CD1c-positive myeloid dendritic cell (primary cell): ENCODE data around the gene DPP7.
"Not testable (repeated sequence)": the region's sequence is repeated elsewhere in the genome, so short reads cannot be mapped to it uniquely, and the experiment has no call there.

Experiments
- DNase-seq: peaks from one replicate; pipeline ENCODE4 v3.0.0-alpha.2; 2016; ENCODE audit errors: extremely low spot score

Gene DPP7

DNA sequence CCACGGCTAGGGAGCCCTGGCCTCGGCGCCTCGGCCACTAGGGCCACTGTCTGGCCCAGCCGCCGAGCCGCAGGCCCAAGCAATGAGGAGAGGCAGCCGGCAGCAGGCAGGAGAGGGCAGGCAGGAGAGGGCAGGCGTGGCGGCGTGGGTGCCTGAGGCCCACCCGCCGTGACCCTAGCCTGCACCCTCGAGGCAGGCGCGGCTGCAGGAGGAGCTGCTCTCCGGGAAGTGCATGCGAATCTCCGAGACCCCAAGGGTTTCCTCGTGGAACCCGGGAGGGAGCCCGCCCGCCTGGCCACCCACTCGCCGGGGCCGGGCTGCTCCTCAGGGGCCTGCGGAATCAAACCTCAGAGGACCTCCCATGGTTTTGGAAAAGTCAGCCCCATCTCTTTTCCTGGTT is 33.7 kb upstream of the DPP7 start:
- no peak for DNase-seq

DNA sequence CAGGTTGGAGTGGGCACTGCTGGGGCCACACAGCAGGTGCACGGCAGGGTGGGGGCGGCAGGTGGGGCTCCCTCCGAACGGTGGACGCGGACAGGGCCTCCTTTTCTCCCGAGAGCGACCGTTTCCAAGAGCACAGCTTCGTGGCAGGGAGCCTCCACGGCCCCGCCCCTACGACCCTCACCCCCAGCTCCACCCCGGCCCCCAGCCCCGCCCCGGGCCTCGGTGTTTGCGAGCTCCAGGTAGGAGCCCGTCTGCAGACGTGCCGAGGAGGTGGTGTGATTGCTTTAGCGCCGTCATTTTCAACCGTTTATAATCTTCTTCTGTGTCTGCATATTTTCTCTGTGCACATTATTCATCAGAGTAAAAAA is 33.2 kb upstream of the DPP7 start:
- no peak for DNase-seq

DNA sequence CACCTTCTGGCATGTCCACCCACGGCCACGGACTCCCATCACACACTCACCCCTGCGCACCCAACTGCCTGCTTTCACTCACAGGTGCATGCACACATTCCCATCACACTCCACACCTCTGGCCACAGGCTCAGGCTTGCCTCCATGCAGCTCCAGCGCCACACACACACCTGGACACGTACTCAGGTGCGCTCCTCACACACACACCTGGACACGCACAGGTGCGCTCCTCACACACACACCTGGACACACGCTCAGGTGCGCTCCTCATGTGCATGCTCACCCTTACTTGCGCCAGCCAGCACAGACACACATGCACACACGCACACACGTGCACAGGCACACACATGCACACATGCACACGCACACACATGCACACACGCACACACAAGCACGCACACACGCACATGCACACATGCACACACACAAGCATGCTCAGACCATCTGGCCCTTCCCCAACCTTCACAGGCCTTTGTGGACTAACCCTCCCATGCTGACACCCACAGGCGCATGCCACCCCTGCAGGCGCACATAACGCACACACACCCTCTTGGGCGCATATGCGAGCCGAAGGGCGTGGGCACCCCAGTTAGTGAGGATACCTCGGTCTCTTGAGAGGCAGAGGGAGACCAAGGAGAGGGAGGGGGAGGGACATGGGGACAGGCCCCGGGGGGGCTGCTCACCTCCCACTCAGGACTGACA is 32.7 kb upstream of the DPP7 start:
- DNase-seq, result no peak

DNA sequence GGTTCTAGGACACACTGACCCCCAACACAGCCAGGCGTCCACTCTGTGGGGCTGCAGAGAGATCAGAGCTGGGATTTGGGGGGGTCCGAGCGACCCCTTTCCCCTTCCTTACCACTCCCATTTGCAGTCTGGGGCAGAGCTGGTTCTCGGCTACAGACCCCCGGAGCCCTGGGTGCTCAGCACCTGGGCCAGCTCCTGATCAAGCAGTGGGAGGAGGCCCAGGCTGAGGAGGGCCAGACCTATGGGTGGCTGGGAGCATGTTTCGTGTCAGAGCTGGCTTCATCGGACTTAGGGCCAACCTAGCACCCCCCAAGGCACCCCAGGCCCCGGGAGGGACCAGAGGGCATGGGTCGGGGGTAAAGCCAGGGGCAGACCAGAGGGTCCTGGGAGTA is 32.0 kb upstream of the DPP7 start:
- no peak for DNase-seq

DNA sequence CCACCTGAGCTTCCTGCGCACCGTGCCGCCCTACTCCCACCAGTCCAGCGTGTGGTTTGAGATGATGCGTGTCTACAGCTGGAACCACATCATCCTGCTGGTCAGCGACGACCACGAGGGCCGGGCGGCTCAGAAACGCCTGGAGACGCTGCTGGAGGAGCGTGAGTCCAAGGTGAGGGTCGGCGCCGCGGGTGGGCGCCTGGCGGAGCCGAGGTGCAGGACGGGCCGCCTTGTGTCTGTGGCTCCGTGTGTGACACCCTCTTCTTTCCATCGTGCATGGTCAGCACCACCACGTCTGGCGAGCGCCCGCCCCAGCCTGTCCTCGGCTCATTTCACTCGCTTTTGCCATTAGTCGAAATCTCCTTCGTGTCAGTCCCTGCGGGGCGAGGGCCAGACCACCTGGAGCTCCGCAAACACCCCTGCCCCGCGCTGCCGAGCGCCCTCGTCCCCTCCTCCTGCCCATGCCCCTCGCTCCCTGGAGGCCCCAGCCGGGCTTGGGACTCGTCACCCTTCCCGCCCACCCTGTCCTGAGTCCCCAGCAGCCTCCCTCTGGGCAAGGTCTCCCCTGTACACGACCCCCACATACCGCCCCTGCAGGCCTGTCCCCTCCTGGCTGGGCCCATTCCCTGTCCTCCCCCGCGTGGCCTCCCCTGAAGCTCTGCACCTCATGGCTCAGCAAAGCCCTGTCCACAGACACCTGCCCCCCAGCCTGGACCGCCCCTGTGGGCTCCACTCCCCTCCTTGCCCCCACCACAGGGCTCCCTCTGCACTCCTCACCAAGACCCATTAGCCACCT is 31.4 kb upstream of the DPP7 start:
- no peak for DNase-seq

DNA sequence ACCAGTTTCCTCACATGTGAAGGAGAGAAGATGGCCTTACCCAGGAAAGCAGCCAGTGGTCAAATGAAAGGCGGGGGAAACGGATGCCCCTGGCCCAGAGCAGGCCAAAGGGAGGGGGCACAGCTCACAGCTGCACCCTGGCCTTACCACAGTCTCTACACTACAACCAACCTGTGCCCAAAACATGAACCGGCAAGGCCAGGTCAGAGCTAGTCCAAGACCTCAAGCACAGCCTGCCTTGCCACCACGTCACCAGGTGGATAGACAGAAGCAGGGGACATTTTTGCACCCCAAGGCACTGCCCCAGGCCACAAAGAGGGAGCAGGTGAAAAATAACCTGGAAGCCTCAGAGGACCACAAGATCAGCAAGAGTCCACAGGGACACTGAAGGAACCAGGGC is 28.9 kb upstream of the DPP7 start:
- DNase-seq, result no peak

DNA sequence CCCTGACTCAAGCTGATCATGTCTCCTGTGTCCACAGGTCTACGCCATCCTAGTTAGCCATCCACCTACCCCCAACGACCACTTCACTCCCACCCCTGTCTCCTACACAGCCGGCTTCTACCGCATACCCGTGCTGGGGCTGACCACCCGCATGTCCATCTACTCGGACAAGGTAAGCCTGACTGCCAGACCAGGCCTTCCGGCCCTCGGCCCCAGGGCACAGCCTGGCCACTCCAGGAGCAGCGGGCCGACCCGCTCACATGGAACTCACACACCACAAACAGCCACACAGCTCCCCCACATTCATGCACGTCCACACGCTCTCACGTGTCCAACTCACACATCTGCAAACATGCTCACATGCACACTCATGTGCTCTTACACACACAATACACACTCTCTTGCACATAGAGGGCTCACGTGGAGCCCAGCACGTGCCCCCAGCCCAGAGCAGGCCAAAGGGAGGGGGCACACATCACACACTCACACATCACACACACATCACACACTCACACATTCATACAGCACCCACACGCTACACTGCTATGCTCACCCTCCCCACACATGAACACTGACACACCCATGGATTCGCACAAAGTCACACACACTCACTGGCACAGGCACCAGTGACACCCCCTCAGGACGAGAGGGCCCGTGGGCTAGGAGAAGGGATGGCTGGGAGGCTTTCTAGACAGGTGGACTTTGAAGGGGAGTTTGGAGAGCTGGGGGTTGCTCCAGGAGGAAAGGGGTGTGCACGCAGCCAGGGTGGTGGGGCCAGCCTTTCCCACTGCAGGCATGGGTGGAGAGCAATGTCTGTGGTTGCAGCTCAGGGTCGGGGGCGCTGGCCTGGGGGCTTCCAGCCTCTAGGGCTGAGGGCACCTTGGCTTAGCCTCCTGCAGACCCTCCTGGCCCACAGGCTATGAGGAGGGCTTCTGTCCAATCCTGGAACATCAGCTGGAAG is 27.7 kb upstream of the DPP7 start:
- no peak for DNase-seq

DNA sequence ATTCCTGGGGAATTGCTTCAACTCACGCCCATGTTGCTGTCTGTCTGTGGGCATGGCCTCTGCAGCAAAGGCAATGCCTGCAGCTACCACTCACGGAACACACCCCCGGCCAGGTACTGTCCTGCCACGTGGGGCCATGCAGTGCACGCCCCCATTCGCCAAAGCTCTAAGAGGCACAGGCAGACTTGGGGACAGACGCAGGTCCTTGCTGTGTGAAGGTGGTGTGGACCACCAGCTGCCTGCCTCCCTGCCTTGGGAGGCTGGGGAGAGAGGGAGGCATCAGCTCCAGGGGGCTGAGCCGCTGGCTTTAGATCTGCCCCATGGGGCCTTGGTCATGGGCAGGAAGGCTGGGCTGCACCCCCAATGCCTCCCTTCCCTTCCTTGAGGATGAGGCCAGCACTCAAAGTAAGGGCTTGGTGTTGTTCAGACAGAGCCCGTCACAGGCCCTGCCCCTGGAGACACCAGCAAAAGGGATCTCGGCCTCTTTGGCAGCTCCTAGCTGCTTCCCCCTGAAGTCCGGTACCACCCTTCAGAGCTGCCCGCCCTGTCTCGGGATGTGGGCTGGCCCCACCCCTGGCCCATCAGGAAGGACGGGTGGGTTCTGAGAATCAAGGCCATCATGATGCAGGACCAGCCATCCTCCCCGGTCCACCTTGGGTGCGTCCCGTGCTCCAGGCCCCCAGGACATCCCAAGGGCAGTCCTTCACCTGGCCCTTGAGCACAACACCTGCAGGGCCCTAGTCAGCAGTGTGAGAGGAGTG is 26.7 kb upstream of the DPP7 start:
- no peak for DNase-seq

DNA sequence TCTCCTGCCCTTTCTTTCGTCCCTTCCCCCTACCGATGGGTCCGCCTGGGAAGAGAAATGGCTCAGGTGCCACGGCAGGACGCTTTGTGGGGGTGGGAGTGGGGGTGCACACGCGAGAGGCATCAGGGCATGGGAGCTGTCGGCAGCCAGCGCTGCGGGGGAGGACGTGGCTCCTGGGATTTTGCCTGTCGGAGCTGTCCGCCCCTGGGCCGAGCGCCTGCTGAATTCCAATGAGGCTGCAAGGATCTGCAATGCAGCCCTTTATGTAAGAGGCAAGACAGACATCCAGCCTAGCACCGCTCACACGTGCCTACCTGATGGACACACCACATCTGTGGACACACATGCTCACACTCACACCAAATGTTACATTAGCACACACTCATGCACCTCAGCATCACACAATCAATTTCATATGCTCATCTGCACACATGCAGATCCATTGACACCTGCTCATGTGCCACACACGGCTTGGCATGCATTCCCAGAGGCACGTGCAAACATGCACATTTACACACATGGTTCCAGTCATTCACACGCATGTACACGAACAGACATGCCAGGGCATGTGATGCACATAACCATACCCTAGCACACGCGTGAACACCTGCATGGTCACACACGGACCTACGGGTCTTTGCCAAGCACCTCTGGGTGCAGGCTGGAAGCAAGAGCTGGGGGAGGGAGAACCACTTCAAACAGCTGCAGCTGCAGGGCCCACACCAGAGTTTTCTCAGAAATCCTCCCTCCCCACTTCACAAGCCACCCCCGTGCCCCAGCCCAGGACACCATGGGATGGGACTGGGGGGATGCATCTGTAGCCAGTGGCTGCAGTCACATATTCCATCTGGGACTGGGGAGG is 25.8 kb upstream of the DPP7 start:
- no peak for DNase-seq

DNA sequence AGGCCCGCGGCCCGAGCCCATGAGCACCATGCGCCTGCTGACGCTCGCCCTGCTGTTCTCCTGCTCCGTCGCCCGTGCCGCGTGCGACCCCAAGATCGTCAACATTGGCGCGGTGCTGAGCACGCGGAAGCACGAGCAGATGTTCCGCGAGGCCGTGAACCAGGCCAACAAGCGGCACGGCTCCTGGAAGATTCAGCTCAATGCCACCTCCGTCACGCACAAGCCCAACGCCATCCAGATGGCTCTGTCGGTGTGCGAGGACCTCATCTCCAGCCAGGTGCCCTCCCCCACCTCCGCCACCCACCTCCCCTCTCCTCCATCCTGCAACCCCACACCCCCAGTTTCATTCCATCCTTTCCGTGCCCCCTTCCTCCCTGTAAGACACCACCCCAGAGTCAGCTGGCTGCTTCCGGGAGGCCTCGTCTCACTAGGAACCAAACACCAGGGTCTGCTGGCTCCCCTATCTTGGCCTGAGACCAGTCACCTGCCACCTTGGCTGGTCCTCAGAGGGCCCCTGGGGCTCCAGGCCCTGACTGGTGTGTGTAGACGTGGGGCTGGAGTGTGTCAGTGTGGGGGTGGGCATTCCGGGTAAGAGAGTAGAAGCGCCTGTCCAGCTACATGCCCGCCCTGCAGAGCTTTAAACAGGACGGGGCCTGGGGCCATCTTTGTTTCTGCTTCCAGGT is 25.1 kb upstream of the DPP7 start:
- no peak for DNase-seq

DNA sequence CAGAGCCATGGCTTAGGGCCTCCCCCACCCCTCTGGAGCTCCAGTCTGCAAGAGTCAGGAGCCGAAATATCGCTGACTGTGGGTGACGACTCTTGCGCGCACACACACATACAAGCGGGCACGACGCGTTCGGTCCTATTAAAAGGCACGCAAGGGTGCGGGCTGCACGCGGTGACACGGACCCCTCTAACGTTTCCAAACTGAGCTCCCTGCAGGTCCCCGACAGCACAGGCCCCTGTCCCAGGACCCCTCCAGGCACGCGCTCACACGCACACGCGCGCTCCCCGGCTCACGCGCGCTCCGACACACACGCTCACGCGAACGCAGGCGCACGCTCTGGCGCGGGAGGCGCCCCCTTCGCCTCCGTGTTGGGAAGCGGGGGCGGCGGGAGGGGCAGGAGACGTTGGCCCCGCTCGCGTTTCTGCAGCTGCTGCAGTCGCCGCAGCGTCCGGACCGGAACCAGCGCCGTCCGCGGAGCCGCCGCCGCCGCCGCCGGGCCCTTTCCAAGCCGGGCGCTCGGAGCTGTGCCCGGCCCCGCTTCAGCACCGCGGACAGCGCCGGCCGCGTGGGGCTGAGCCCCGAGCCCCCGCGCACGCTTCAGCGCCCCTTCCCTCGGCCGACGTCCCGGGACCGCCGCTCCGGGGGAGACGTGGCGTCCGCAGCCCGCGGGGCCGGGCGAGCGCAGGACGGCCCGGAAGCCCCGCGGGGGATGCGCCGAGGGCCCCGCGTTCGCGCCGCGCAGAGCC is 24.4 kb upstream of the DPP7 start, which contains the start of gene GRIN1:
GRIN1 (plus strand) TSS at position 433 of the 746 bp plus-strand sequence. CDS start 333 bp downstream, outside the sequence.
- DNase-seq, result peak; percentile 47

DNA sequence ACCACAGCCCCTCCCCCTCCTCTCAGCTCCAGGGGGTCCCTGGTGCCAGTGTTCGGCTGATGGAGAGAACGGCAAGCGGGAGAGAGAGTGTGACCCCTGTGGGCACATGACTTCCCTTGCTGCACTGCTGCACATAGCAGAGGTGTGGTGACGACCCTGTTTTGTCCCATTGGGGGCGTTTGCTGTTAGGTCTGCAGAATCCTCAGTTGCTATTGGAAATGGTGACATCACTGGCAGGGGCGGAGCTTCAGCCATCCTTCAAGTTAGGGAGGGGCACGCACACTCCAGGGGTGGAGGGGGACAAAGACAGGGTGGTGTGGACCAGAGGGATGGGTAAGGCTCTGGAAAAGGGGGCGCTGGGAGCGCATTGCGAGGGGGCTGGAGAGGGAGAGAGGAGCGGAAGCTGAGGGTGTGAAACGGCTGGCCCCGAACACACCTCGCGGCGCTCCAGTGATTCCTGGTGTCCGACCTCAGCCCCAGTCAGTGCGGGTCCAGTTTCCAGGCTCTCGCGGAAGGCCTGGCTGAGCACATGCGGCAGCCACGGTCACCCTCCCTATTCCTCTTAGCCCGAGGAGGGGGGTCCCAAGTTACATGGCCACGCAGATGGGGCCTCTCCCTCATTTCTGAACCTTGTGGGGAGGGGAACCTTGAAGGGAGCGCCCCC is 23.7 kb upstream of the DPP7 start:
- DNase-seq, result no peak

DNA sequence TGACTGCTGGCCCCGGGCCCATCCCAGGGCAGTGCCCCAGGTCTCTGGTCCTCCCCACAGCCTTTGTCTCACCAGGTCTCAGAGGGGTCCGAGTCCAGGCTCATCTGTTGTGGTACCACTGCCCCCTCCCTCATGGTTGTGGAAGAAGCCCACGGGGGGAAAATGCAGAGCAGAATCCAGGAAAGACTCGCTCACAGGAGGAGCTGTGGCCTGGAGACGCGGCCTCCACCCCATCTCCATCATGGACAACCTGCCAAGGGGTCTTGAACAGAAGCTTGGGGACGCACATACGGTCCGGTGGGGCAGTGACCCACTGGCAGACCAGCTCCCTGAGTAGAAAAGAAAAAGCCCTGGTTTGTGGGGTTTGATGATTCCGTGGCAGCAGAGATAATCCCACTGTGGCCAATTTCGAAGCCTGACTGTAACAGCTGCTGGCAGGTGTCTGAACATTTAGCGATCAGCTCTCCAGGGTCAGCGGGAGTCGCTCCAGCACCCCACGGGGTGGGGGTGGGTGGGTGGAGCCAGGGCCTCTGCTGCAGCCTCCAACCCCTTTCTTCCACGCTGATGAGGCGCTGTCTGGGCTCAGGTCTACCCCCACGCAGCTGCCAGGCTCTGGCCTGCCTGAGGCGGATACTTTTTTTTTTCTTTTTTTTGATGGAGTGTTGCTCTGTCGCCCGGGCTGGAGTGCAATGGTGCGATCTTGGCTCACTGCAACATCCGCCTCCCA is 22.5 kb upstream of the DPP7 start:
- no peak for DNase-seq

DNA sequence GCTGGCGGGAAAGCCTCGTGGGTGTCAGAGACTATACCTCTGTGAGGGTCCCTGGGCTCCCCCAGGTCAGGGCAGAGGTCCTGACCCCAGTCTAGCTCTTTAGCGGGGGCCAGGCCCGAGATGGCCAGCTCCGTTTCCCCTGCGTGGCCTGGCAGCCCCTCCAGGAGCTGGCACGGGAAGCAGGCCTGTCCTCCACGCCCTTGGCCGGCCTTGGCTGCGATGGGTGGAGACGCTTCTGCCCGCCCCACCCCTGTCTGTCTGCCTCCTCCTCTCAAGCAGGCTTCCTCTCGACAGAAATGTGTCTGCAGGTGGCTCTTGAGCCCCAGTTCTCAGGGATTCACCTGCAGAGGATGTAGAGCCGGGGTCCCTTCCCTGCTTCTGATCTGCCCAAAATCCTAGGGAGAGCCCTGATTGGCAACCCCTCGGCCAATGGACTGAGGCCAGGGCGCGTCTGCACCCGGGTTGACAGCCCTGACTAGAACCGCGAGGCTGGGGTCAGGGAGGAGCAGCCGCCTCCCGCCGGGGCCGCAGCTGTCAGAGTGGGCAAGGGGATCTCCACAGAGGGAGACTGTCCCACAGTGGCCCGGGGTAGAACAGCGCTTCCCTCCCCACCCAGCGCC is 21.8 kb upstream of the DPP7 start:
- DNase-seq, result no peak

DNA sequence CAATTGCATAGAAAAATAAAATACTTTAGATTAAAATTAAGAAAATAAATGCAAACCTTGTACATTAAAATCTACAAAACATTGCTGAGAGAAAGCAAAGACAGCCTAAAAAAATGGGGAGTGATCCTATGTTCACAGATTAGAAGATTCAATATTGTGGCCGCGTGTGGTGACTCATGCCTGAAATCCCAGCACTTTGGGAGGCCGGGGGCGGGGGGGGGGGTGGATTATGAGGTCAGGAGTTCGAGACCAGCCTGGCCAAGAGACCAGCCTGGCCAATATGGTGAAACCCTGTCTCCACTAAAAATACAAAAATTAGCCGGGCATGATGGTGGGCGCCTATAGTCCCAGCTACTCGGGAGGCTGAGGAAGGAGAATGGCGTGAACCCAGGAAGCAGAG is 20.6 kb upstream of the DPP7 start:
- not testable (repeated sequence) for DNase-seq

DNA sequence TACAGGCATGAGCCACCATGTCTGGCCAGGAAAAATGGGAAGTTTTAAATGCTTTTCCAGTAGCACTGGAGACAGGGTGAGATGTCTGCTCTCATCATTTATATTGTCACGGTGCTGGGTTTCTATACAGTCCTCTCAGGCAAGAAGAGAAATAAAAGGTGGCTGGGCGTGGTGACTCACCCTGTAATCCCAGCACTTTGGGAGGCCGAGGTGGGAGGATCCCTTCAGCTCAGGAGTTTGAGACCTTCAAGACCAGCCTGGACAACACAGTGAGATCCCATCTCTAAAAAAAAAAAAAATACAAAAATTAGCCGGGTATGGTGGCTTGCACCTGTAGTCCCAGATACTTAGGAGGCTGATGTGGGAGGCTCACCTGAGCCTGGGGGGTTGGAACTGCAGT is 19.7 kb upstream of the DPP7 start:
- DNase-seq, result no peak

DNA sequence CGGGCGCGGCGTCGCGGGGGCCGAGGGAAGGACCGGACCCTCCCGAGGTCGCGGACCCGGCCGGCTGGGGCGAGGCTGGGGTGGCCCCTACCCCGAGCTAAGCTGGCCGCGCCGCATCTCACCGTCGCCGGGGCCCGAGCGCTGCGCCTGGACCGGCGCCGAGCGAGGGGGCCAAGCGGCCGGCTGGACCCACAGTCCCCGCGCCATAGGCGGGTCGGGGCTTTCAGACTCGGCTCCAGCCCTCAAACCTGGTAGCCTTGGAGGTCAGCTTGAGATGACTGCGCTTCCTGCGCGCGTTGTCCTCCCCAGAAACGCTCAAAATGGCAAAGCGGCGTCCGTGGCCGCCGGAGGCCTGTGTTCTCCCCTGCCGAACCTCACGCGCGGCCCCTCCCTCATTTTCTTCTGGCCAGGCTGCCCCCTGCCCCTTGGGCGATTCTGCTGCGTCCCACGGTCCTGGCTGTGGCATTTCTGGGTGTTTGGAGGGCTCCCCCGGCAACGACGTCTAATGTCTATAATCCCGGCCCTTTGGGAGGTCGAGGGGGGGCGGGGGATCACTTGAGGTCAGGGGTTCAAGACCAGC is 15.7 kb upstream of the DPP7 start:
- DNase-seq, result no peak
